Stomach (tissue), 9 donors: Measurements from ENCODE around the gene LTBP4. TPM values are rescaled to one million over a fixed set of nuclear protein-coding genes. Genes with fewer than 3 reads are reported as not detected.
A peak's percentile ranks its signal among the peaks of the same experiment; 100 is the strongest.

Source experiments
- DNase-seq, 2 donors: peaks; one replicate each; pipeline versions ENCODE4 v3.0.0 to v3.0.0-alpha.2; 2013 to 2019
- H3K27ac ChIP-seq, 5 donors: fragments of 200-600 bp in 4 of 5; sonication (generic) in 4 of 5; one replicate each; pipeline ENCODE4 v1.5.1; 2013 to 2019; ENCODE audit warnings: mild to moderate bottlenecking in 1 of 5, moderate library complexity in 1 of 5
- H3K27me3 ChIP-seq, 3 donors: fragments of 200-600 bp; sonication (generic); one replicate each; pipeline ENCODE4 v1.5.1; 2017 to 2019; ENCODE audit warnings: mixed run types in 1 of 3
- H3K36me3 ChIP-seq, 4 donors: fragments of 200-600 bp; sonication (generic); 1 replicate in 3 of 4; 2 replicates in 1 of 4; pipeline ENCODE4 v1.5.1; 2016 to 2019
- H3K4me1 ChIP-seq, 4 donors: fragments of 200-600 bp; sonication (generic); one replicate each; pipeline ENCODE4 v1.5.1; 2016 to 2019
- H3K4me3 ChIP-seq, 4 donors: fragments of 200-600 bp; sonication (generic) in 3 of 4; one replicate each; pipeline ENCODE4 v1.5.1; 2016 to 2019; ENCODE audit warnings: mild to moderate bottlenecking in 1 of 4
- H3K9me3 ChIP-seq, 4 donors: fragments of 200-600 bp; sonication (generic); one replicate each; pipeline ENCODE4 v1.5.1; 2016 to 2019
- CTCF ChIP-seq, 7 experiments: fragments of 450-650 bp in 4 of 7; fragments of 200-600 bp in 3 of 7; sonication (generic) in 3 of 7; IDR thresholded peaks; one replicate each; pipeline ENCODE4 v1.5.1; 2016 to 2019; ENCODE audit warnings: antibody characterized with exemption in 7 of 7, control low read depth in 2 of 7, mild to moderate bottlenecking in 1 of 7
- EP300 ChIP-seq: sonication (generic); formaldehyde crosslinking; IDR thresholded peaks from one replicate; pipeline ENCODE4 v1.6.1; 2017; ENCODE audit warnings: antibody characterized with exemption
- POLR2A ChIP-seq, 4 donors: fragments of 450-650 bp; IDR thresholded peaks; one replicate each; pipeline ENCODE4 v1.6.1; 2016; ENCODE audit warnings: antibody characterized with exemption in 4 of 4, control low read depth in 2 of 4, mild to moderate bottlenecking in 1 of 4, moderate library complexity in 1 of 4
- POLR2AphosphoS5 ChIP-seq, 3 donors: sonication (generic); formaldehyde crosslinking; IDR thresholded peaks; one replicate each; pipeline ENCODE4 v1.6.1; 2016; ENCODE audit warnings: antibody characterized with exemption in 3 of 3
- WGBS, 5 donors: extraction: QIAGEN DNeasy Blood & Tissue Kit in 3 of 5; methylation state at CpG; one replicate each; pipeline versions ENCODE4 v1.1.5 to v1.1.7; 2013 to 2018; 5-methylcytosine and 5-hydroxymethylcytosine counted together
- intact Hi-C: fragments of 100-400 bp; cut with DNase I; formaldehyde crosslinking; loops from one replicate; pipeline ENCODE4 v1.15.1; 2023; ENCODE audit warnings: low total_unique reads
- polyA plus RNA-seq, 3 donors: library from polyadenylated mRNA; stranded (reverse); fragments of 200-250 nt; gene quantifications; one replicate each; pipeline ENCODE4 v1.2.3, GENCODE V29; 2013
- total RNA-seq, 5 donors: library from RNA; depleted of rRNA; stranded (reverse); fragments of >200 nt; gene quantifications; one replicate each; pipeline versions ENCODE4 v1.1.0 to v1.2.3, GENCODE V29; 2014 to 2016
- donor health status: healthy with polysubstance abuse.
- donor health status: Bipolar disorder and iron deficiency.
- donor health status: healthy.

The LTBP4 gene
- total and polyA plus RNA-seq, 8 donors = 66.1 to 1,027 (median 139) TPM

- Histone ChIP-seq H3K4me3 (no peak overlapping the region), H3K27ac (peak overlapping the region in 2 of 5 donors; percentile 90 to 91), H3K9me3 (no peaks in the 10 kb centered on the region), H3K27me3 (peaks cover 0 to 38% (median 0%) of the 10 kb centered on the region in 3 donors), H3K4me1 (peaks cover 17 to 75% (median 54%) of the 10 kb centered on the region in 4 donors), H3K36me3 (peaks cover 0 to 5% (median 0%) of the 10 kb centered on the region in 4 donors)
- no peak for DNase-seq
- 86 to 97% (median 92%) methylated on average over 9 to 10 of the region's 10 CpGs for WGBS, 5 donors
- no peak for TF ChIP-seq POLR2A (IDR thresholded peaks at IDR 0.05)
- intact Hi-C loops = no loop called here
Measured at GRCh38 chr19:40611900-40612698, 10.9 kb downstream of the LTBP4 start.

GRCh38 chr19:40612831-40613689 is 11.9 kb downstream of the LTBP4 start:
- H3K9me3 ChIP-seq = no peaks in the 10 kb centered on the region
- intact Hi-C loops = no loop called here
- no peak for TF ChIP-seq EP300
- peaks cover 0 to 33% (median 0%) of the 10 kb centered on the region in 3 donors for H3K27me3 ChIP-seq
- peak; percentile 72 to 83 for DNase-seq
- peak overlapping the region; percentile 57 to 71 (median 61) for H3K4me3 ChIP-seq
- peak overlapping the region; percentile 79 to 89 (median 86) for H3K27ac ChIP-seq
- H3K36me3 ChIP-seq = peaks cover 0 to 6% (median under 1%) of the 10 kb centered on the region in 4 donors
- WGBS, 5 donors = 26 to 59% (median 35%) methylated on average over 24 to 50 of the region's 50 CpGs
- peaks cover 10 to 65% (median 48%) of the 10 kb centered on the region in 4 donors for H3K4me1 ChIP-seq

GRCh38 chr19:40613690-40614621 is 12.8 kb downstream of the LTBP4 start:
- Histone ChIP-seq H3K36me3 (peaks cover 0 to 8% (median 7%) of the 10 kb centered on the region in 4 donors), H3K4me1 (peaks cover 10 to 59% (median 47%) of the 10 kb centered on the region in 4 donors), H3K4me3 (peak overlapping the region; percentile 57 to 71 (median 61)), H3K27me3 (peaks cover 0 to 33% (median 0%) of the 10 kb centered on the region in 3 donors), H3K27ac (peak overlapping the region; percentile 79 to 89 (median 86)), H3K9me3 (no peaks in the 10 kb centered on the region)
- intact Hi-C loops = no loop called here
- peak; percentile 83 to 94 for DNase-seq
- TF ChIP-seq EP300 (no peak), POLR2AphosphoS5 (IDR thresholded peaks at IDR 0.05) (peak in 2 of 3 donors; percentile 35 to 66)
- WGBS, 5 donors = 2 to 10% (median 3%) methylated on average over 46 to 67 of the region's 67 CpGs

- H3K4me1 ChIP-seq = peaks cover 10 to 51% (median 43%) of the 10 kb centered on the region in 4 donors
- DNase-seq = peak; percentile 82 to 94
- H3K4me3 ChIP-seq = peak overlapping the region; percentile 57 to 71 (median 61)
- intact Hi-C loops = no loop called here
- H3K36me3 ChIP-seq = peaks cover 6 to 17% (median 14%) of the 10 kb centered on the region in 4 donors
- peak overlapping the region; percentile 79 to 89 (median 86) for H3K27ac ChIP-seq
- no peaks in the 10 kb centered on the region for H3K9me3 ChIP-seq
- WGBS, 5 donors = 5 to 12% (median 9%) methylated on average over 27 of the region's 27 CpGs
- H3K27me3 ChIP-seq = peaks cover 0 to 28% (median 0%) of the 10 kb centered on the region in 3 donors
- TF ChIP-seq CTCF (IDR thresholded peaks at IDR 0.05) = no peak
- no peak for TF ChIP-seq EP300
- peak in 1 of 3 donors; percentile 18 for TF ChIP-seq POLR2AphosphoS5 (IDR thresholded peaks at IDR 0.05)
Measured at GRCh38 chr19:40614622-40615411, 13.6 kb downstream of the LTBP4 start.

- TF ChIP-seq POLR2AphosphoS5 (IDR thresholded peaks at IDR 0.05) (no peak), EP300 (no peak), CTCF (IDR thresholded peaks at IDR 0.05) (no peak), POLR2A (IDR thresholded peaks at IDR 0.05) (no peak)
- no peaks in the 10 kb centered on the region for H3K9me3 ChIP-seq
- peak overlapping the region in 3 of 5 donors; percentile 83 to 87 (median 86) for H3K27ac ChIP-seq
- H3K27me3 ChIP-seq = peaks cover 0 to 22% (median 0%) of the 10 kb centered on the region in 3 donors
- WGBS, 5 donors = 79 to 92% (median 83%) methylated on average over 5 of the region's 5 CpGs
- no peak for DNase-seq
- no peak overlapping the region for H3K4me3 ChIP-seq
- H3K36me3 ChIP-seq = peaks cover 7 to 31% (median 27%) of the 10 kb centered on the region in 4 donors
- peaks cover 0 to 39% (median 29%) of the 10 kb centered on the region in 4 donors for H3K4me1 ChIP-seq
- intact Hi-C loops = no loop called here
Measured at GRCh38 chr19:40616178-40616577, 15.0 kb downstream of the LTBP4 start.
